PC-9 (cell line): ENCODE results near the gene GOLGA3. TPM values are rescaled to one million over a fixed set of nuclear protein-coding genes. Genes with fewer than 3 reads are reported as not detected.

Source experiments
- BruUV-seq: library from RNA; stranded (reverse); fragments of 400-500 nt; replicated peaks from 2 replicates; lab custom pipeline; 2021; lab: Mats Ljungman, UMichigan
- CTCF ChIA-PET: fragments of 300-600 bp; sonication (Branson Sonifier 250); formaldehyde crosslinking; loops from one replicate; lab custom pipeline; 2022; ENCODE audit warnings: antibody characterized with exemption; lab: Charles Lee
- POLR2A ChIA-PET: fragments of 300-600 bp; sonication (Branson Sonifier 250); formaldehyde crosslinking; loops from one replicate; lab custom pipeline; 2022; ENCODE audit warnings: antibody characterized with exemption; ENCODE audit not compliant: unreplicated experiment; lab: Charles Lee
- DNase-seq, 2 experiments: peaks; one replicate each; pipeline versions ENCODE4 v3.0.0 to v3.0.0-alpha.2; 2015 to 2022; ENCODE audit warnings: mixed read lengths in 1 of 2
- H2AFZ ChIP-seq: fragments of 200-600 bp; sonication (generic); 2 replicates; pipeline ENCODE4 v1.8.1; 2017; ENCODE audit warnings: antibody characterized with exemption
- H3F3A ChIP-seq: fragments of 200-600 bp; sonication (generic); 2 replicates; pipeline ENCODE4 v1.8.1; 2017; ENCODE audit warnings: antibody characterized with exemption, mild to moderate bottlenecking, low read depth; ENCODE audit not compliant: insufficient read depth
- H3K27ac ChIP-seq: fragments of 200-600 bp; sonication (generic); 2 replicates; pipeline ENCODE4 v1.6.1; 2016; ENCODE audit warnings: mixed run types
- H3K27me3 ChIP-seq: fragments of 200-600 bp; sonication (generic); 2 replicates; pipeline ENCODE4 v1.6.1; 2016; ENCODE audit warnings: low read depth, mixed run types; ENCODE audit not compliant: insufficient read depth
- H3K36me3 ChIP-seq: fragments of 200-600 bp; sonication (generic); 2 replicates; pipeline ENCODE4 v1.6.1; 2016; ENCODE audit warnings: low read depth, mixed run types
- H3K4me1 ChIP-seq: fragments of 200-600 bp; sonication (generic); replicated peaks from 2 replicates; pipeline ENCODE4 v1.6.1; 2016; ENCODE audit warnings: mixed run types; ENCODE audit not compliant: insufficient read depth
- H3K4me2 ChIP-seq: fragments of 200-600 bp; sonication (generic); 2 replicates; pipeline ENCODE4 v1.6.1; 2017; ENCODE audit warnings: mixed run types
- H3K4me3 ChIP-seq: fragments of 200-600 bp; sonication (generic); 2 replicates; pipeline ENCODE4 v1.6.1; 2016; ENCODE audit warnings: mixed run types
- H3K79me2 ChIP-seq: fragments of 200-600 bp; sonication (generic); 2 replicates; pipeline ENCODE4 v1.6.1; 2017; ENCODE audit warnings: low read depth, mixed run types
- H3K9me2 ChIP-seq: fragments of 200-600 bp; sonication (generic); 2 replicates; pipeline ENCODE4 v1.8.1; 2017; ENCODE audit warnings: mild to moderate bottlenecking; ENCODE audit not compliant: insufficient read depth
- H3K9me3 ChIP-seq: fragments of 200-600 bp; sonication (generic); 2 replicates; pipeline ENCODE4 v1.8.1; 2016; ENCODE audit warnings: low read depth; ENCODE audit not compliant: insufficient read depth
- H4K20me1 ChIP-seq: fragments of 200-600 bp; sonication (generic); 2 replicates; pipeline ENCODE4 v1.8.1; 2017; ENCODE audit not compliant: insufficient read depth
- EZH2 ChIP-seq: fragments of 200-600 bp; sonication (generic); IDR thresholded peaks from 2 replicates; pipeline ENCODE4 v1.8.0; 2017; ENCODE audit warnings: antibody characterized with exemption, low read depth
- intact Hi-C: fragments of 100-400 bp; cut with micrococcal nuclease; formaldehyde crosslinking; loops from one replicate; pipeline ENCODE4 v1.10.0; 2022; ENCODE audit not compliant: unreplicated experiment
- total RNA-seq: library from RNA; stranded (reverse); gene quantifications from 2 replicates; pipeline ENCODE4 v1.2.3, GENCODE V29; 2021
- TF ChIP-seq, protein P1 (sequence below): fragments of 200-600 bp; sonication (generic); conservative IDR thresholded peaks from 2 replicates; pipeline ENCODE4 v1.6.1; 2017; ENCODE audit warnings: mixed run types, antibody characterized with exemption, mild to moderate bottlenecking, moderate library complexity

The GOLGA3 gene
- total RNA-seq, 1 experiment from 2014 or later, result 69.3 TPM

DNA sequence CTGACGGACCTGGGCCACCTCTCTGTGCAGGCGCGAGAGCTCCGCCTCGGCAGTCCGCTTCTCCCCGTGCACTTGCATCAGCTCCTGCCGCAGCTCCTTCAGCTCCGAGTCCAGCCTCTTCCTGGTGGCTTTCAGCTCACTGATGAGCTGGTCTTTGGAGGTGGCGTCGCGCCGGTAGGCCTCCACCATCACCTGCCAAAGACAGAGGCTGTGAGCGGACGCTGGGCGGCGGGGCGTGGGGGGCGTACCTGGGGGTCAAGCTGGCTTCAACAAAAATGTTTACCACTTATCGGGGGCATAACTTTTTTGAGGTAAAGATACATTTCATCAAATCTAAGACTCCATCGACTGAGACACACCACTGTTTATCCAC lies 39.6 kb downstream of the GOLGA3 start:
- Histone ChIP-seq H2AFZ (no peak overlapping the region), H4K20me1 (peaks cover 11% of the 10 kb centered on the region; the same call in 1 of the 2 replicates), H3K79me2 (no peaks in the 10 kb centered on the region), H3K4me1 (no peaks in the 10 kb centered on the region), H3K36me3 (0 out of 2 replicates have a peak, but pooled peaks cover 2% of the 10 kb centered on the region), H3K27ac (no peak overlapping the region), H3F3A (peaks cover 8% of the 10 kb centered on the region; the same call in 1 of the 2 replicates), H3K9me3 (no peaks in the 10 kb centered on the region), H3K4me2 (no peak overlapping the region), H3K4me3 (no peak overlapping the region), H3K27me3 (no peaks in the 10 kb centered on the region), H3K9me2 (no peaks in the 10 kb centered on the region)
- TF ChIP-seq, protein P1, sequence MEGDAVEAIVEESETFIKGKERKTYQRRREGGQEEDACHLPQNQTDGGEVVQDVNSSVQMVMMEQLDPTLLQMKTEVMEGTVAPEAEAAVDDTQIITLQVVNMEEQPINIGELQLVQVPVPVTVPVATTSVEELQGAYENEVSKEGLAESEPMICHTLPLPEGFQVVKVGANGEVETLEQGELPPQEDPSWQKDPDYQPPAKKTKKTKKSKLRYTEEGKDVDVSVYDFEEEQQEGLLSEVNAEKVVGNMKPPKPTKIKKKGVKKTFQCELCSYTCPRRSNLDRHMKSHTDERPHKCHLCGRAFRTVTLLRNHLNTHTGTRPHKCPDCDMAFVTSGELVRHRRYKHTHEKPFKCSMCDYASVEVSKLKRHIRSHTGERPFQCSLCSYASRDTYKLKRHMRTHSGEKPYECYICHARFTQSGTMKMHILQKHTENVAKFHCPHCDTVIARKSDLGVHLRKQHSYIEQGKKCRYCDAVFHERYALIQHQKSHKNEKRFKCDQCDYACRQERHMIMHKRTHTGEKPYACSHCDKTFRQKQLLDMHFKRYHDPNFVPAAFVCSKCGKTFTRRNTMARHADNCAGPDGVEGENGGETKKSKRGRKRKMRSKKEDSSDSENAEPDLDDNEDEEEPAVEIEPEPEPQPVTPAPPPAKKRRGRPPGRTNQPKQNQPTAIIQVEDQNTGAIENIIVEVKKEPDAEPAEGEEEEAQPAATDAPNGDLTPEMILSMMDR, result no peak
- TF ChIP-seq EZH2, result no peak
- no TSS peak for BruUV-seq
- ChIA-PET POLR2A (no interaction called here), CTCF (interaction anchor here (0.5 kb wide), 1 partner anchor 225 kb away, joined by 6 read pairs; no protein-coding TSS in a partner anchor)
- DNase-seq, result no peak
- intact Hi-C loops, result no loop called here

DNA sequence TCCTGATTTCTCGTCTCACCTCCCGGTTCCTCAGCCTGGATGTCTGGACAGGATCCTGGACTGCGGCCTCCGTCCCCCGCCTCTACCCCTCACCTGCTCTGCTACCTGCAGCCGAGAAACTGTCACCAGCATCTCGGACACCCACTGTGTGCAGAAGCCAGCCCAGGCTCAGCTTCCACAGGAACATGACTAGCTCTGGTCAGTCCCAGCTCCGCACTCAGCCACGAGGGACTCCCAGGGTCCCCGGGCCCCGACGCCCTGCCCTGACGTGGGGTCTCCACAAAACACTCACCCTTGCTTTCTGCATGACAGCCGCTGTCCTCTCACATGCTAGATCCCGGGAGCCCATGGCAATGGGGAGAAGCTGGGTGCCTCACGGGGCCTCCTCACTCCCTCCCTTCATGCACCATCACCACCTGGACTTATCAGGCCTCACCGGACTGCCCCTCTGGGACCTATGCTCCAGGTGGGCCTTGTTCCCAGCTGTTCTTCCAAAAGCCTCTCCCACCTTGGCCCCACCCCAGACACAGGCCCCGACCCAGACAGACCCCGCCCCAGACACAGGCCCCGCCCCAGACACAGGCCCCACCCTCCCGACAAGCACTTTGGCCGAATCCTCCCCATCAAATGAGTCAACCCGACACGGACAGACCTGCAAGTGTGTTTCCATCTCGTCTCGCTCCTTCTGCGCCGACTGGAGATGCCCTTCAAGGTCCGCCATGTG lies 40.1 kb downstream of the GOLGA3 start:
- peaks cover 8% of the 10 kb centered on the region; the same call in 1 of the 2 replicates for H3F3A ChIP-seq
- no TSS peak for BruUV-seq
- no peaks in the 10 kb centered on the region for H3K79me2 ChIP-seq
- no peaks in the 10 kb centered on the region for H3K4me1 ChIP-seq
- no peak overlapping the region for H3K27ac ChIP-seq
- CTCF ChIA-PET, result interaction anchor here (0.5 kb wide), 1 partner anchor 224 kb away, joined by 6 read pairs; no protein-coding TSS in a partner anchor
- no peaks in the 10 kb centered on the region for H3K9me2 ChIP-seq
- peaks cover 11% of the 10 kb centered on the region; the same call in 1 of the 2 replicates for H4K20me1 ChIP-seq
- POLR2A ChIA-PET, result no interaction called here
- H3K4me3 ChIP-seq, result no peak overlapping the region
- intact Hi-C loops, result no loop called here
- no peak for DNase-seq
- H2AFZ ChIP-seq, result no peak overlapping the region
- no peaks in the 10 kb centered on the region for H3K27me3 ChIP-seq
- 0 out of 2 replicates have a peak, but pooled peaks cover 2% of the 10 kb centered on the region for H3K36me3 ChIP-seq
- no peaks in the 10 kb centered on the region for H3K9me3 ChIP-seq
- no peak overlapping the region for H3K4me2 ChIP-seq
- TF ChIP-seq, protein P1, result no peak
- TF ChIP-seq EZH2, result no peak

DNA sequence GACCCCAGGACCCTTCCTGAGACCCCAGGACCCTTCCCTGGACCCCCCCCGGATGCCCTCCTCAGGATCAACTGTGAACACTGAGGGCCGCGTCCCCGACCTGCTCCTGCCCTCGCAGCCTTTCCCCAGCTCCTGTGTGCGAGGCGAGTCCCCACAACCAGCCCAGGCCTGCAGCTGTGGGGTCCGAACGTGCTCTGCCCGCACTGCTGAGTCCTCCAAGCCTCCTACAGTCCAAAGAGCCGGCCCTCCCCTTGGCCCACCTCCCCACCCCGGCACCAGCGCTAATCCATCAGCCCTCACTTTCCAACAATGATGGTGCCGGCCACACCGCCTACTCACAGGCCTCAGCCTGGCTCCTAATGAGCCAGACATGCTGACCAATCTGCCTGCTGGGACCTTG lies 40.8 kb downstream of the GOLGA3 start:
- DNase-seq, result no peak
- Histone ChIP-seq H2AFZ (no peak overlapping the region), H3K27me3 (no peaks in the 10 kb centered on the region), H3K79me2 (no peaks in the 10 kb centered on the region), H3K36me3 (0 out of 2 replicates have a peak, but pooled peaks cover 2% of the 10 kb centered on the region), H3K4me3 (no peak overlapping the region), H4K20me1 (peaks cover 11% of the 10 kb centered on the region; the same call in 1 of the 2 replicates), H3F3A (peaks cover 8% of the 10 kb centered on the region; the same call in 1 of the 2 replicates), H3K4me2 (no peak overlapping the region), H3K27ac (no peak overlapping the region), H3K9me3 (no peaks in the 10 kb centered on the region), H3K4me1 (no peaks in the 10 kb centered on the region), H3K9me2 (no peaks in the 10 kb centered on the region)
- no peak for TF ChIP-seq EZH2
- TF ChIP-seq, protein P1, result no peak
- ChIA-PET POLR2A (no interaction called here), CTCF (no interaction called here)
- BruUV-seq, result no TSS peak
- intact Hi-C loops, result no loop called here
